Cortex of kidney (tissue), 1 donor: ENCODE data around the gene EGFL7.
"Not testable (repeated sequence)": the region's sequence is repeated elsewhere in the genome, so short reads cannot be mapped to it uniquely, and the experiment has no call there.

Source experiments
- DNase-seq: peaks from one replicate; lab custom pipeline; 2025; lab: John Stamatoyannopoulos, UW

EGFL7 gene

GRCh38 chr9:136624184-136624951 lies 38.3 kb upstream of the EGFL7 start:
- DNase-seq, result no peak

GRCh38 chr9:136625101-136626065 lies 37.3 kb upstream of the EGFL7 start:
- DNase-seq, result no peak

- DNase-seq, result no peak
These were observed 36.5 kb upstream of the EGFL7 start for GRCh38 chr9:136626066-136626725.

GRCh38 chr9:136626740-136627642 lies 35.7 kb upstream of the EGFL7 start:
- no peak for DNase-seq

- DNase-seq, result no peak
These were observed 35.0 kb upstream of the EGFL7 start for GRCh38 chr9:136627703-136628102.

GRCh38 chr9:136628268-136628667 lies 34.4 kb upstream of the EGFL7 start:
- DNase-seq, result no peak

- DNase-seq, result no peak
These were observed 33.5 kb upstream of the EGFL7 start for GRCh38 chr9:136629001-136629878.

- no peak for DNase-seq
These were observed 32.6 kb upstream of the EGFL7 start for GRCh38 chr9:136629879-136630661.

- no peak for DNase-seq
These were observed 32.1 kb upstream of the EGFL7 start for GRCh38 chr9:136630662-136630992.

GRCh38 chr9:136631038-136632000 lies 31.4 kb upstream of the EGFL7 start:
- DNase-seq, result no peak

GRCh38 chr9:136632072-136632471 lies 30.6 kb upstream of the EGFL7 start:
- DNase-seq, result not testable (repeated sequence)

GRCh38 chr9:136632491-136633106 lies 30.1 kb upstream of the EGFL7 start:
- DNase-seq, result not testable (repeated sequence)

- no peak for DNase-seq
These were observed 27.8 kb upstream of the EGFL7 start for GRCh38 chr9:136634904-136635303.

- DNase-seq, result no peak
These were observed 22.3 kb upstream of the EGFL7 start for GRCh38 chr9:136640171-136641111.

- DNase-seq, result no peak
These were observed 20.2 kb upstream of the EGFL7 start for GRCh38 chr9:136642439-136642921.

GRCh38 chr9:136643596-136644342 lies 18.9 kb upstream of the EGFL7 start:
- no peak for DNase-seq
